ENCODE measurements around the gene MAFB.

DNA sequence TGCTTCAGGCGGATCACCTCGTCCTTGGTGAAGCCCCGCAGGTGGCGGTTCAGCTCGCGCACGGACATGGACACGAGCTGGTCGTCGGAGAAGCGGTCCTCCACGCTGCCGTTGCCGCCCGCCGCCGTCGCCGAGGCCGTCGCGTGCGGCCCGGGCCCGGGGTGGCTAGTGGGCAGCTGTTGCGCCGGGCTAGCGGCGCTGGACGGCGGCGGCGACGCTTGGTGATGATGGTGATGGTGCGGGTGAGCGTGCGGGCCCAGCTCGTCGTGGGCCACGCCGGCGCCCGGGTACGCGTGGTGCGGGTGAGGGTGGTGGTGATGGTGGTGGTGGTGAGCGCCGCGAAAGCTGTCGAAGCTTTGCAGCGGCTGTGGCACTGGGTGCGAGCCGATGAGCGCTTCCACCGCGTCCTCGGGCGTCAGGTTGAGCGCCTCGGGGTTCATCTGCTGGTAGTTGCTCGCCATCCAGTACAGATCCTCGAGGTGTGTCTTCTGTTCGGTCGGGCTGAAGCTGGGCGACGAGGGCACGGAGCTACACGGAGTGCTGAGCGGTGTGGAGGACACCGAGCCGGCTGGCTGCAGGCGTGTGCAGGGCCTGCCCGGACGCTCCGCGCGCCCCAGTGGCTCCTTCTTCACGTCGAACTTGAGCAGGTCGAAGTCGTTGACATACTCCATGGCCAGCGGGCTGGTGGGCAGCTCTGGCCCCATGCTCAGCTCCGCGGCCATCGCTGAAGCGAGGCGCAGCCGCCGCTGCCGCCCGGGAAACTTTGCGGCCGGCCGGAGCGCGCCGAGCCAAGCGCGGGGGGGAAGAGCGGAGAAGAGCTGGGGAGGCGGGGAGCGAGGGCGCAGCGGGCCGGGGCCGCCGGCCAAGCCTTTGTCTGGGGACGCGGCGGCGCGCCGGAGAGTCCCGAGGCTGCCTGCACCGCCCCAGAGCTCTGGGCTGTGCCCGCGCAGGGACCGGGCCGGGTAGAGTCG, 622 bp downstream of the MAFB start:
- TF ChIP-seq ZNF473 (tag by site-specific recombination; IDR thresholded peaks at IDR 0.05) (no peak), ZNF521 (tag by site-specific recombination; IDR thresholded peaks at IDR 0.05) (no peak), ZNF274 (IDR thresholded peaks at IDR 0.05; ENCODE audit: low read length) (no peak), ZNF274 (tag by site-specific recombination; IDR thresholded peaks at IDR 0.05; ENCODE audit: borderline replicate concordance) (no peak), ZNF362 (tag by site-specific recombination; IDR thresholded peaks at IDR 0.05) (no peak), ZNF488 (tag by site-specific recombination; IDR thresholded peaks at IDR 0.05) (no peak), ZNF664 (tag by site-specific recombination; IDR thresholded peaks at IDR 0.05) (no peak), ZNF670 (tag by site-specific recombination; IDR thresholded peaks at IDR 0.05; ENCODE audit: low read depth) (no peak), ZSCAN30 (tag by site-specific recombination; IDR thresholded peaks at IDR 0.05) (no peak), REST (tag by site-specific recombination; IDR thresholded peaks at IDR 0.05) (no peak), HOXC10 (CRISPR knock-in tag; IDR thresholded peaks at IDR 0.05) (no peak), ZNF37A (tag by site-specific recombination; IDR thresholded peaks at IDR 0.05) (no peak), ZNF311 (tag by site-specific recombination; IDR thresholded peaks at IDR 0.05; ENCODE audit: borderline replicate concordance) (no peak)
- TF ChIP-seq, protein P1, sequence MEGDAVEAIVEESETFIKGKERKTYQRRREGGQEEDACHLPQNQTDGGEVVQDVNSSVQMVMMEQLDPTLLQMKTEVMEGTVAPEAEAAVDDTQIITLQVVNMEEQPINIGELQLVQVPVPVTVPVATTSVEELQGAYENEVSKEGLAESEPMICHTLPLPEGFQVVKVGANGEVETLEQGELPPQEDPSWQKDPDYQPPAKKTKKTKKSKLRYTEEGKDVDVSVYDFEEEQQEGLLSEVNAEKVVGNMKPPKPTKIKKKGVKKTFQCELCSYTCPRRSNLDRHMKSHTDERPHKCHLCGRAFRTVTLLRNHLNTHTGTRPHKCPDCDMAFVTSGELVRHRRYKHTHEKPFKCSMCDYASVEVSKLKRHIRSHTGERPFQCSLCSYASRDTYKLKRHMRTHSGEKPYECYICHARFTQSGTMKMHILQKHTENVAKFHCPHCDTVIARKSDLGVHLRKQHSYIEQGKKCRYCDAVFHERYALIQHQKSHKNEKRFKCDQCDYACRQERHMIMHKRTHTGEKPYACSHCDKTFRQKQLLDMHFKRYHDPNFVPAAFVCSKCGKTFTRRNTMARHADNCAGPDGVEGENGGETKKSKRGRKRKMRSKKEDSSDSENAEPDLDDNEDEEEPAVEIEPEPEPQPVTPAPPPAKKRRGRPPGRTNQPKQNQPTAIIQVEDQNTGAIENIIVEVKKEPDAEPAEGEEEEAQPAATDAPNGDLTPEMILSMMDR (tag by site-specific recombination; IDR thresholded peaks at IDR 0.05), result no peak
- TF ChIP-seq, protein P2, sequence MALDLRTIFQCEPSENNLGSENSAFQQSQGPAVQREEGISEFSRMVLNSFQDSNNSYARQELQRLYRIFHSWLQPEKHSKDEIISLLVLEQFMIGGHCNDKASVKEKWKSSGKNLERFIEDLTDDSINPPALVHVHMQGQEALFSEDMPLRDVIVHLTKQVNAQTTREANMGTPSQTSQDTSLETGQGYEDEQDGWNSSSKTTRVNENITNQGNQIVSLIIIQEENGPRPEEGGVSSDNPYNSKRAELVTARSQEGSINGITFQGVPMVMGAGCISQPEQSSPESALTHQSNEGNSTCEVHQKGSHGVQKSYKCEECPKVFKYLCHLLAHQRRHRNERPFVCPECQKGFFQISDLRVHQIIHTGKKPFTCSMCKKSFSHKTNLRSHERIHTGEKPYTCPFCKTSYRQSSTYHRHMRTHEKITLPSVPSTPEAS (tag by site-specific recombination; IDR thresholded peaks at IDR 0.05), result no peak

All from HEK293 (cell line).